GM12864 (cell line): ENCODE measurements around the gene BTRC.
"Not testable (repeated sequence)": the region's sequence is repeated elsewhere in the genome, so short reads cannot be mapped to it uniquely, and the experiment has no call there.

Experiments
- DNase-seq: peaks from one replicate; pipeline ENCODE4 v3.0.0-alpha.2; 2011; ENCODE audit warnings: low read depth
- H3K4me3 ChIP-seq: 2 replicates; pipeline ENCODE4 v1.5.1; 2011; ENCODE audit warnings: mild to moderate bottlenecking, low read depth, low read length, control low read depth
- TF ChIP-seq, protein P1 (sequence below): IDR thresholded peaks from 2 replicates; pipeline ENCODE4 v1.5.1; 2011; ENCODE audit warnings: low read depth, mild to moderate bottlenecking, moderate library complexity, low read length, control low read depth, inconsistent platforms; ENCODE audit errors: missing control alignments

The BTRC gene

DNA sequence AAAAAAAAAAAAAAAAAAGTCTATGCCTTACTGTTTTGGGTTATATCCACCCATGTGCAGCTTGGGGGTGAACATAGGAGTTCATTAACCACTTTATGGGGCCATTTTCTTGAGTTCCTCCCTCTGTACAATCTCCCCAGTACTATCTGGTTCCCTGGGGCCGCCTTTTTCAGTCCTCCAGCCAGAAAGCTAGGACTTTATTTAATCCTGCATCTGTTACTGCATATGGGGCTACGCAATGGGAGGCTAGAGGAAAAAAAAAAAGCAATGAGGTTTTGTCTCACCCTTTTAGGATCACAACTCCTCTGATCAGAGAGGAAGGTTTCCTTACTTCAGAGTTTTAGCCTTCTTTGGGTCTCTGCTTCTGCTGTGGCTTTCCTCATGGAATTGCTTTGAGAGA, 51.0 kb downstream of the BTRC start:
- TF ChIP-seq, protein P1, sequence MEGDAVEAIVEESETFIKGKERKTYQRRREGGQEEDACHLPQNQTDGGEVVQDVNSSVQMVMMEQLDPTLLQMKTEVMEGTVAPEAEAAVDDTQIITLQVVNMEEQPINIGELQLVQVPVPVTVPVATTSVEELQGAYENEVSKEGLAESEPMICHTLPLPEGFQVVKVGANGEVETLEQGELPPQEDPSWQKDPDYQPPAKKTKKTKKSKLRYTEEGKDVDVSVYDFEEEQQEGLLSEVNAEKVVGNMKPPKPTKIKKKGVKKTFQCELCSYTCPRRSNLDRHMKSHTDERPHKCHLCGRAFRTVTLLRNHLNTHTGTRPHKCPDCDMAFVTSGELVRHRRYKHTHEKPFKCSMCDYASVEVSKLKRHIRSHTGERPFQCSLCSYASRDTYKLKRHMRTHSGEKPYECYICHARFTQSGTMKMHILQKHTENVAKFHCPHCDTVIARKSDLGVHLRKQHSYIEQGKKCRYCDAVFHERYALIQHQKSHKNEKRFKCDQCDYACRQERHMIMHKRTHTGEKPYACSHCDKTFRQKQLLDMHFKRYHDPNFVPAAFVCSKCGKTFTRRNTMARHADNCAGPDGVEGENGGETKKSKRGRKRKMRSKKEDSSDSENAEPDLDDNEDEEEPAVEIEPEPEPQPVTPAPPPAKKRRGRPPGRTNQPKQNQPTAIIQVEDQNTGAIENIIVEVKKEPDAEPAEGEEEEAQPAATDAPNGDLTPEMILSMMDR, result no peak
- no peak for DNase-seq
- H3K4me3 ChIP-seq, result no peak overlapping the region

- H3K4me3 ChIP-seq, result no peak overlapping the region
- TF ChIP-seq, protein P1, result no peak
- no peak for DNase-seq
Measured at GRCh38 chr10:101411598-101411997, 57.6 kb downstream of the BTRC start.

DNA sequence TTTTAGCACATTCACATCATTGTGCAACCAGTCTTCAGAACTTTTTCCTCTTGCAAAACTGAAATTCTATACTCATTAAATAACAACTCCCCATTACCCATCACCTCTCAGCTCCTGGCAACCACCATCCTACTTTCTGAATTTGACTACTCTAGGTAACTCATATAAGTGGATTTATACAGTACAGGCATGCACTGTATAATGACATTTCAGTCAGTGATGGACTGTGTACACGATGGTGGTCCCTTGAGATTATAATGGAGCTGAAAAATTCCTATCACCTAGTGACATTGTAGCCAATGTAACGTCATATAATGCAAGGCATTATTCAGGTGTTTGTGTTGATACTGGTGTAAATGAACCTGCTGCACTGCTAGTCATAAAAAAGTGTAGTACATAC, 60.1 kb downstream of the BTRC start:
- DNase-seq, result no peak
- H3K4me3 ChIP-seq, result no peak overlapping the region
- TF ChIP-seq, protein P1, result no peak

- TF ChIP-seq, protein P1, result no peak
- no peak overlapping the region for H3K4me3 ChIP-seq
- no peak for DNase-seq
Measured at GRCh38 chr10:101415884-101416283, 61.9 kb downstream of the BTRC start.

DNA sequence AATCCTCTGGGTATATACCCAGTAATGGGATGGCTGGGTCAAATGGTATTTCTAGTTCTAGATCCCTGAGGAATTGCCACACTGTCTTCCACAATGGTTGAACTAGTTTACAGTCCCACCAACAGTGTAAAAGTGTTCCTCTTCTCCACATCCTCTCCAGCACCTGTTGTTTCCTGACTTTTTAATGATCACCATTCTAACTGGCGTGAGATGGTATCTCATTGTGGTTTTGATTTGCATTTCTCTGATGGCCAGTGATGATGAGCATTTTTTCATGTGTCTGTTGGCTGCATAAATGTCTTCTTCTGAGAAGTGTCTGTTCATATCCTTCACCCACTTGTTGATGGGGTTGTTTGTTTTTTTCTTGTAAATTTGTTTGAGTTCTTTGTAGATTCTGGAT, 68.0 kb downstream of the BTRC start:
- DNase-seq, H3K4me3 ChIP-seq: not testable (repeated sequence)

- no peak overlapping the region for H3K4me3 ChIP-seq
- TF ChIP-seq, protein P1, result no peak
- no peak for DNase-seq
Measured at GRCh38 chr10:101425535-101425934, 71.6 kb downstream of the BTRC start.

- TF ChIP-seq, protein P1, result no peak
- DNase-seq, result no peak
- no peak overlapping the region for H3K4me3 ChIP-seq
Measured at GRCh38 chr10:101428036-101428435, 74.1 kb downstream of the BTRC start.

DNA sequence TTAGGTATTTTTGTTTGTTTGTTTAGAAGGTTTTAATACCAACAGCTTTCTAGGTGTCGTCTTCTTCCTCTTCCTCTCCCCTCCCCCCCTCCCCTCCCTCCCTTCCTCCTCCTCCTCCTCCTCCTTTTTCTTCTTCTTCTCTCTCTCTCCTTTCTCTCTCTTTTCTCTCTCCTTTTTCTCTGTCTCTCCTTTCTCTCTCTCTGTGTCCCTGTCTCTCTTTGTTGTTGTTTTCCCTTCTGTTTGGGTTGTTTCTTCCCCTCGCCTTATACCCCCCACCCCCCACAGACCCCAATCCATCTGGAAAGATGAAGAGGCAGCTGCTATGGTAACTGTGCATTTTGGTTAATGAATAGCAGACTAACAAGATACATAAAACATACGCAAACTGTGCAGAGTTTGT, 75.5 kb downstream of the BTRC start:
- no peak for DNase-seq
- no peak overlapping the region for H3K4me3 ChIP-seq
- TF ChIP-seq, protein P1, result no peak
